Body of pancreas (tissue), 4 donors: ENCODE measurements around the gene ATP2B2.

Experiments used
- CTCF ChIP-seq, 7 experiments: fragments of 450-650 bp in 4 of 7; fragments of 200-600 bp in 3 of 7; sonication (generic) in 3 of 7; IDR thresholded peaks; one replicate each; pipeline ENCODE4 v1.5.1; 2016 to 2019; ENCODE audit warnings: antibody characterized with exemption in 7 of 7
- POLR2A ChIP-seq, 3 donors: fragments of 450-650 bp; IDR thresholded peaks; one replicate each; pipeline ENCODE4 v1.6.1; 2016; ENCODE audit warnings: antibody characterized with exemption in 3 of 3, mild to moderate bottlenecking in 2 of 3

- TF ChIP-seq CTCF (IDR thresholded peaks at IDR 0.05) (no peak), POLR2A (IDR thresholded peaks at IDR 0.05) (no peak)
These were observed 37.3 kb downstream of the ATP2B2 start for GRCh38 chr3:10467904-10468612.
